ENCODE data around the gene MAML2. TPM values are rescaled to one million over a fixed set of nuclear protein-coding genes. Genes with fewer than 3 reads are reported as not detected.

MAML2 gene
- total and polyA plus RNA-seq, 2 of the 13 experiments (the other 11 are each of a cell fraction or from before 2014, with no cell fraction given): 2.3 to 25.9 TPM

DNA sequence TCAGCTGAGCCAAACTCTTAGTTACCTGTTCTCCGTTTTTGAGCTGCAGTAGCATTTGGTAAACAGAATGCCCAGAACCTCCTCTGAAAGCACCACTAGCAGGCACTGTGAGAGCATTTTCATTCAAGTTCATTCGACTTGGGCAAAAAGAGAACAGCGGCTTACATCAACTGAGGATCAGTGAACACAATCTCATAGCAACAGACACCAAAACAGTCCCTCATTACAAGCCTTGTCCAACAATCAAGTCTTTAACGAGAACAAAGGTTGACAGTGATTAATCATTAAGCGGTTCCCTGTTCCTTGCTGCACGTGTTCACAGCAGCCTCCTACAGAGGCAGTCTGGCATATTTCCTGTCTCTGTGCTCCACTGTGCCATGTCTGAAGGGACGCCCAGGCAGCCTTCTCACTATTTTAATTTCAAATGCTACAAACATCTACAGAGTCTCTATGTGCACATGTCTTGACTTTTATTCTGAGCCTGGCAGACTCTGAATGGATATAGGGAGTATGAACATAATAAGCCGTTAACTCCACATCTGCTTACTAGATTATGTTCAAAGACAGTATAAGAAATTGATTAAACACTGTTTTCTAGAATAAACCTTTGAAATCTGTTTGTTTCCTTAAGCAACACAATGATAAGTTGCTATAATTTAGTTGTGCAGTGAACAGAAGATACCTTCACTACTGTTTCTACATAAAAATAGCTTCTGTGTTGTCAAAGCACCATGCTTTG is 330.7 kb downstream of the MAML2 start (continued):
- TF ChIP-seq, protein P1, sequence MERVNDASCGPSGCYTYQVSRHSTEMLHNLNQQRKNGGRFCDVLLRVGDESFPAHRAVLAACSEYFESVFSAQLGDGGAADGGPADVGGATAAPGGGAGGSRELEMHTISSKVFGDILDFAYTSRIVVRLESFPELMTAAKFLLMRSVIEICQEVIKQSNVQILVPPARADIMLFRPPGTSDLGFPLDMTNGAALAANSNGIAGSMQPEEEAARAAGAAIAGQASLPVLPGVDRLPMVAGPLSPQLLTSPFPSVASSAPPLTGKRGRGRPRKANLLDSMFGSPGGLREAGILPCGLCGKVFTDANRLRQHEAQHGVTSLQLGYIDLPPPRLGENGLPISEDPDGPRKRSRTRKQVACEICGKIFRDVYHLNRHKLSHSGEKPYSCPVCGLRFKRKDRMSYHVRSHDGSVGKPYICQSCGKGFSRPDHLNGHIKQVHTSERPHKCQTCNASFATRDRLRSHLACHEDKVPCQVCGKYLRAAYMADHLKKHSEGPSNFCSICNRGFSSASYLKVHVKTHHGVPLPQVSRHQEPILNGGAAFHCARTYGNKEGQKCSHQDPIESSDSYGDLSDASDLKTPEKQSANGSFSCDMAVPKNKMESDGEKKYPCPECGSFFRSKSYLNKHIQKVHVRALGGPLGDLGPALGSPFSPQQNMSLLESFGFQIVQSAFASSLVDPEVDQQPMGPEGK (CRISPR knock-in tag; IDR thresholded peaks at IDR 0.05): peak; percentile 21; the same call in 1 of the 2 replicates
- peak; percentile 93 for TF ChIP-seq ZFP1 (CRISPR knock-in tag; IDR thresholded peaks at IDR 0.05)
- no peak for TF ChIP-seq ZNF550 (CRISPR knock-in tag; IDR thresholded peaks at IDR 0.05; ENCODE audit: borderline replicate concordance)
- no peak for TF ChIP-seq KLF15 (CRISPR knock-in tag; IDR thresholded peaks at IDR 0.05; ENCODE audit: borderline replicate concordance)
- TF ChIP-seq GFI1 (CRISPR knock-in tag; IDR thresholded peaks at IDR 0.05; ENCODE audit: borderline replicate concordance): peak; percentile 76
- TF ChIP-seq, protein P2, sequence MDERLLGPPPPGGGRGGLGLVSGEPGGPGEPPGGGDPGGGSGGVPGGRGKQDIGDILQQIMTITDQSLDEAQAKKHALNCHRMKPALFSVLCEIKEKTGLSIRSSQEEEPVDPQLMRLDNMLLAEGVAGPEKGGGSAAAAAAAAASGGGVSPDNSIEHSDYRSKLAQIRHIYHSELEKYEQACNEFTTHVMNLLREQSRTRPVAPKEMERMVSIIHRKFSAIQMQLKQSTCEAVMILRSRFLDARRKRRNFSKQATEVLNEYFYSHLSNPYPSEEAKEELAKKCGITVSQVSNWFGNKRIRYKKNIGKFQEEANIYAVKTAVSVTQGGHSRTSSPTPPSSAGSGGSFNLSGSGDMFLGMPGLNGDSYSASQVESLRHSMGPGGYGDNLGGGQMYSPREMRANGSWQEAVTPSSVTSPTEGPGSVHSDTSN (CRISPR knock-in tag; IDR thresholded peaks at IDR 0.05): peak; percentile 63; the same call in 1 of the 2 replicates
- no peak for TF ChIP-seq ZNF773 (CRISPR knock-in tag; IDR thresholded peaks at IDR 0.05; ENCODE audit: borderline replicate concordance)
- TF ChIP-seq, protein P3, sequence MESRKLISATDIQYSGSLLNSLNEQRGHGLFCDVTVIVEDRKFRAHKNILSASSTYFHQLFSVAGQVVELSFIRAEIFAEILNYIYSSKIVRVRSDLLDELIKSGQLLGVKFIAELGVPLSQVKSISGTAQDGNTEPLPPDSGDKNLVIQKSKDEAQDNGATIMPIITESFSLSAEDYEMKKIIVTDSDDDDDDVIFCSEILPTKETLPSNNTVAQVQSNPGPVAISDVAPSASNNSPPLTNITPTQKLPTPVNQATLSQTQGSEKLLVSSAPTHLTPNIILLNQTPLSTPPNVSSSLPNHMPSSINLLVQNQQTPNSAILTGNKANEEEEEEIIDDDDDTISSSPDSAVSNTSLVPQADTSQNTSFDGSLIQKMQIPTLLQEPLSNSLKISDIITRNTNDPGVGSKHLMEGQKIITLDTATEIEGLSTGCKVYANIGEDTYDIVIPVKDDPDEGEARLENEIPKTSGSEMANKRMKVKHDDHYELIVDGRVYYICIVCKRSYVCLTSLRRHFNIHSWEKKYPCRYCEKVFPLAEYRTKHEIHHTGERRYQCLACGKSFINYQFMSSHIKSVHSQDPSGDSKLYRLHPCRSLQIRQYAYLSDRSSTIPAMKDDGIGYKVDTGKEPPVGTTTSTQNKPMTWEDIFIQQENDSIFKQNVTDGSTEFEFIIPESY (CRISPR knock-in tag; IDR thresholded peaks at IDR 0.05): no peak; the same call in 1 of the 2 replicates
- TF ChIP-seq BRD4 (CRISPR knock-in tag; IDR thresholded peaks at IDR 0.05): peak; percentile 96
- TF ChIP-seq, protein P4, sequence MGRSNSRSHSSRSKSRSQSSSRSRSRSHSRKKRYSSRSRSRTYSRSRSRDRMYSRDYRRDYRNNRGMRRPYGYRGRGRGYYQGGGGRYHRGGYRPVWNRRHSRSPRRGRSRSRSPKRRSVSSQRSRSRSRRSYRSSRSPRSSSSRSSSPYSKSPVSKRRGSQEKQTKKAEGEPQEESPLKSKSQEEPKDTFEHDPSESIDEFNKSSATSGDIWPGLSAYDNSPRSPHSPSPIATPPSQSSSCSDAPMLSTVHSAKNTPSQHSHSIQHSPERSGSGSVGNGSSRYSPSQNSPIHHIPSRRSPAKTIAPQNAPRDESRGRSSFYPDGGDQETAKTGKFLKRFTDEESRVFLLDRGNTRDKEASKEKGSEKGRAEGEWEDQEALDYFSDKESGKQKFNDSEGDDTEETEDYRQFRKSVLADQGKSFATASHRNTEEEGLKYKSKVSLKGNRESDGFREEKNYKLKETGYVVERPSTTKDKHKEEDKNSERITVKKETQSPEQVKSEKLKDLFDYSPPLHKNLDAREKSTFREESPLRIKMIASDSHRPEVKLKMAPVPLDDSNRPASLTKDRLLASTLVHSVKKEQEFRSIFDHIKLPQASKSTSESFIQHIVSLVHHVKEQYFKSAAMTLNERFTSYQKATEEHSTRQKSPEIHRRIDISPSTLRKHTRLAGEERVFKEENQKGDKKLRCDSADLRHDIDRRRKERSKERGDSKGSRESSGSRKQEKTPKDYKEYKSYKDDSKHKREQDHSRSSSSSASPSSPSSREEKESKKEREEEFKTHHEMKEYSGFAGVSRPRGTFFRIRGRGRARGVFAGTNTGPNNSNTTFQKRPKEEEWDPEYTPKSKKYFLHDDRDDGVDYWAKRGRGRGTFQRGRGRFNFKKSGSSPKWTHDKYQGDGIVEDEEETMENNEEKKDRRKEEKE (IDR thresholded peaks at IDR 0.05): no peak
- TF ChIP-seq, protein P5, sequence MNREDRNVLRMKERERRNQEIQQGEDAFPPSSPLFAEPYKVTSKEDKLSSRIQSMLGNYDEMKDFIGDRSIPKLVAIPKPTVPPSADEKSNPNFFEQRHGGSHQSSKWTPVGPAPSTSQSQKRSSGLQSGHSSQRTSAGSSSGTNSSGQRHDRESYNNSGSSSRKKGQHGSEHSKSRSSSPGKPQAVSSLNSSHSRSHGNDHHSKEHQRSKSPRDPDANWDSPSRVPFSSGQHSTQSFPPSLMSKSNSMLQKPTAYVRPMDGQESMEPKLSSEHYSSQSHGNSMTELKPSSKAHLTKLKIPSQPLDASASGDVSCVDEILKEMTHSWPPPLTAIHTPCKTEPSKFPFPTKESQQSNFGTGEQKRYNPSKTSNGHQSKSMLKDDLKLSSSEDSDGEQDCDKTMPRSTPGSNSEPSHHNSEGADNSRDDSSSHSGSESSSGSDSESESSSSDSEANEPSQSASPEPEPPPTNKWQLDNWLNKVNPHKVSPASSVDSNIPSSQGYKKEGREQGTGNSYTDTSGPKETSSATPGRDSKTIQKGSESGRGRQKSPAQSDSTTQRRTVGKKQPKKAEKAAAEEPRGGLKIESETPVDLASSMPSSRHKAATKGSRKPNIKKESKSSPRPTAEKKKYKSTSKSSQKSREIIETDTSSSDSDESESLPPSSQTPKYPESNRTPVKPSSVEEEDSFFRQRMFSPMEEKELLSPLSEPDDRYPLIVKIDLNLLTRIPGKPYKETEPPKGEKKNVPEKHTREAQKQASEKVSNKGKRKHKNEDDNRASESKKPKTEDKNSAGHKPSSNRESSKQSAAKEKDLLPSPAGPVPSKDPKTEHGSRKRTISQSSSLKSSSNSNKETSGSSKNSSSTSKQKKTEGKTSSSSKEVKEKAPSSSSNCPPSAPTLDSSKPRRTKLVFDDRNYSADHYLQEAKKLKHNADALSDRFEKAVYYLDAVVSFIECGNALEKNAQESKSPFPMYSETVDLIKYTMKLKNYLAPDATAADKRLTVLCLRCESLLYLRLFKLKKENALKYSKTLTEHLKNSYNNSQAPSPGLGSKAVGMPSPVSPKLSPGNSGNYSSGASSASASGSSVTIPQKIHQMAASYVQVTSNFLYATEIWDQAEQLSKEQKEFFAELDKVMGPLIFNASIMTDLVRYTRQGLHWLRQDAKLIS (CRISPR knock-in tag; IDR thresholded peaks at IDR 0.05): no peak
- TF ChIP-seq, protein P6, sequence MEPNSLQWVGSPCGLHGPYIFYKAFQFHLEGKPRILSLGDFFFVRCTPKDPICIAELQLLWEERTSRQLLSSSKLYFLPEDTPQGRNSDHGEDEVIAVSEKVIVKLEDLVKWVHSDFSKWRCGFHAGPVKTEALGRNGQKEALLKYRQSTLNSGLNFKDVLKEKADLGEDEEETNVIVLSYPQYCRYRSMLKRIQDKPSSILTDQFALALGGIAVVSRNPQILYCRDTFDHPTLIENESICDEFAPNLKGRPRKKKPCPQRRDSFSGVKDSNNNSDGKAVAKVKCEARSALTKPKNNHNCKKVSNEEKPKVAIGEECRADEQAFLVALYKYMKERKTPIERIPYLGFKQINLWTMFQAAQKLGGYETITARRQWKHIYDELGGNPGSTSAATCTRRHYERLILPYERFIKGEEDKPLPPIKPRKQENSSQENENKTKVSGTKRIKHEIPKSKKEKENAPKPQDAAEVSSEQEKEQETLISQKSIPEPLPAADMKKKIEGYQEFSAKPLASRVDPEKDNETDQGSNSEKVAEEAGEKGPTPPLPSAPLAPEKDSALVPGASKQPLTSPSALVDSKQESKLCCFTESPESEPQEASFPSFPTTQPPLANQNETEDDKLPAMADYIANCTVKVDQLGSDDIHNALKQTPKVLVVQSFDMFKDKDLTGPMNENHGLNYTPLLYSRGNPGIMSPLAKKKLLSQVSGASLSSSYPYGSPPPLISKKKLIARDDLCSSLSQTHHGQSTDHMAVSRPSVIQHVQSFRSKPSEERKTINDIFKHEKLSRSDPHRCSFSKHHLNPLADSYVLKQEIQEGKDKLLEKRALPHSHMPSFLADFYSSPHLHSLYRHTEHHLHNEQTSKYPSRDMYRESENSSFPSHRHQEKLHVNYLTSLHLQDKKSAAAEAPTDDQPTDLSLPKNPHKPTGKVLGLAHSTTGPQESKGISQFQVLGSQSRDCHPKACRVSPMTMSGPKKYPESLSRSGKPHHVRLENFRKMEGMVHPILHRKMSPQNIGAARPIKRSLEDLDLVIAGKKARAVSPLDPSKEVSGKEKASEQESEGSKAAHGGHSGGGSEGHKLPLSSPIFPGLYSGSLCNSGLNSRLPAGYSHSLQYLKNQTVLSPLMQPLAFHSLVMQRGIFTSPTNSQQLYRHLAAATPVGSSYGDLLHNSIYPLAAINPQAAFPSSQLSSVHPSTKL (CRISPR knock-in tag; IDR thresholded peaks at IDR 0.05): peak; percentile 96
